H1 (cell line): Measurements from ENCODE around the gene MBD5. TPM values are rescaled to one million over a fixed set of nuclear protein-coding genes. Genes with fewer than 3 reads are reported as not detected.

Experiments used
- CTCF ChIA-PET: fragments of 300-600 bp; sonication (Branson Sonifier 250); formaldehyde crosslinking; loops from one replicate; lab custom pipeline; 2021; ENCODE audit not compliant: partially characterized antibody; lab: Charles Lee
- POLR2A ChIA-PET: fragments of 300-600 bp; sonication (Branson Sonifier 250); formaldehyde crosslinking; loops from one replicate; lab custom pipeline; 2021; ENCODE audit warnings: inconsistent platforms; ENCODE audit not compliant: partially characterized antibody; lab: Charles Lee
- DNase-seq, 2 experiments: peaks; one replicate each; pipeline versions ENCODE4 v3.0.0 to v3.0.0-alpha.2; 2010 to 2022; ENCODE audit warnings: low spot score in 2 of 2, low read depth in 1 of 2, mixed read lengths in 1 of 2
- FAIRE-seq: peaks from 2 replicates; lab custom pipeline; 2011; peaks lifted over from hg19 to GRCh38; lab: Jason Lieb, UNC
- H2AFZ ChIP-seq: 2 replicates; pipeline ENCODE4 v1.8.1; 2012; ENCODE audit warnings: low read length, inconsistent platforms
- H2AK5ac ChIP-seq: 2 replicates; pipeline ENCODE4 v1.6.1; 2013; ENCODE audit warnings: low read depth, low read length
- H2BK120ac ChIP-seq: replicated peaks from 2 replicates; pipeline ENCODE3; 2013; ENCODE audit warnings: low read depth, low read length, inconsistent platforms
- H2BK12ac ChIP-seq: 2 replicates; pipeline ENCODE4 v1.6.1; 2013; ENCODE audit warnings: low read depth, low read length
- H2BK15ac ChIP-seq: 2 replicates; pipeline ENCODE4 v1.6.1; 2013; ENCODE audit warnings: low read length
- H2BK20ac ChIP-seq: 2 replicates; pipeline ENCODE4 v1.6.1; 2013; ENCODE audit warnings: low read length
- H2BK5ac ChIP-seq: 2 replicates; pipeline ENCODE4 v1.6.1; 2013; ENCODE audit warnings: low read depth, low read length
- H3K14ac ChIP-seq: 2 replicates; pipeline ENCODE4 v1.6.1; 2013; ENCODE audit warnings: inconsistent platforms; ENCODE audit not compliant: insufficient read length
- H3K18ac ChIP-seq: 2 replicates; pipeline ENCODE4 v1.6.1; 2013; ENCODE audit warnings: low read length; ENCODE audit errors: extremely low read depth
- H3K23ac ChIP-seq: 2 replicates; pipeline ENCODE4 v1.6.1; 2013; ENCODE audit warnings: inconsistent platforms; ENCODE audit not compliant: insufficient read length
- H3K23me2 ChIP-seq: 2 replicates; pipeline ENCODE4 v1.6.1; 2013; ENCODE audit warnings: low read depth, low read length
- H3K27ac ChIP-seq: 2 replicates; pipeline ENCODE4 v1.6.1; 2011; ENCODE audit warnings: low read depth, low read length, inconsistent platforms
- H3K27me3 ChIP-seq, 4 experiments: replicated peaks in 1 of 4; 1 replicate in 1 of 4; 2 replicates in 3 of 4; pipeline versions ENCODE4 v1.6.1 to v1.8.1; 2011 to 2013; ENCODE audit warnings: low read length in 3 of 4, mild to moderate bottlenecking in 3 of 4, inconsistent platforms in 2 of 4, mixed read lengths in 2 of 4, moderate library complexity in 1 of 4; ENCODE audit not compliant: control insufficient read depth in 3 of 4, insufficient read depth in 3 of 4; ENCODE audit errors: extremely low read depth in 1 of 4
- H3K36me3 ChIP-seq, 4 experiments: 2 replicates each; pipeline versions ENCODE4 v1.6.1 to v1.8.1; 2011 to 2013; ENCODE audit warnings: mild to moderate bottlenecking in 4 of 4, low read length in 3 of 4, moderate library complexity in 2 of 4, control low read depth in 1 of 4, inconsistent platforms in 1 of 4; ENCODE audit not compliant: insufficient read depth in 4 of 4, control insufficient read depth in 2 of 4
- H3K4ac ChIP-seq: replicated peaks from 2 replicates; pipeline ENCODE3; 2013; ENCODE audit warnings: low read length, low read depth, mixed read lengths, inconsistent platforms; ENCODE audit not compliant: insufficient read length
- H3K4me1 ChIP-seq, 4 experiments: replicated peaks in 1 of 4; 1 replicate in 1 of 4; 2 replicates in 3 of 4; pipeline versions ENCODE4 v1.6.1 to v1.8.1; 2011 to 2013; ENCODE audit warnings: low read length in 3 of 4, inconsistent platforms in 2 of 4, mixed read lengths in 1 of 4; ENCODE audit not compliant: insufficient read depth in 4 of 4, control insufficient read depth in 3 of 4
- H3K4me2 ChIP-seq, 2 experiments: 2 replicates each; pipeline versions ENCODE4 v1.6.1 to v1.8.1; 2011 to 2013; ENCODE audit warnings: low read depth in 2 of 2, low read length in 2 of 2, control low read depth in 1 of 2, inconsistent platforms in 1 of 2, mild to moderate bottlenecking in 1 of 2; ENCODE audit not compliant: insufficient read depth in 1 of 2
- H3K4me3 ChIP-seq, 4 experiments: fragments of 200-600, 300-600 bp in 1 of 4; sonication (generic), shearing (Covaris generic), sonication (Bioruptor Twin) in 1 of 4; 2 replicates each; pipeline versions ENCODE4 v1.5.1 to v1.8.1; 2011 to 2016; ENCODE audit warnings: low read length in 4 of 4, low read depth in 3 of 4, control low read depth in 2 of 4, inconsistent platforms in 2 of 4, mild to moderate bottlenecking in 2 of 4, mixed read lengths in 1 of 4, moderate library complexity in 1 of 4; ENCODE audit not compliant: insufficient read depth in 2 of 4; ENCODE audit errors: extremely low read depth in 1 of 4
- H3K56ac ChIP-seq: replicated peaks from 2 replicates; pipeline ENCODE3; 2013; ENCODE audit warnings: low read depth, mild to moderate bottlenecking, mixed read lengths, low read length, inconsistent platforms; ENCODE audit not compliant: insufficient read length
- H3K79me1 ChIP-seq: 2 replicates; pipeline ENCODE4 v1.6.1; 2013; ENCODE audit warnings: low read depth, low read length, control low read depth
- H3K79me2 ChIP-seq, 2 experiments: 2 replicates each; pipeline versions ENCODE4 v1.6.1 to v1.8.1; 2012 to 2013; ENCODE audit warnings: low read length in 2 of 2, mild to moderate bottlenecking in 2 of 2, inconsistent platforms in 1 of 2; ENCODE audit not compliant: insufficient read depth in 2 of 2, control insufficient read depth in 1 of 2
- H3K9ac ChIP-seq, 4 experiments: replicated peaks in 1 of 4; 1 replicate in 1 of 4; 2 replicates in 3 of 4; pipeline versions ENCODE4 v1.6.1 to v1.8.1; 2011 to 2013; ENCODE audit warnings: low read depth in 3 of 4, low read length in 3 of 4, control low read depth in 2 of 4, mild to moderate bottlenecking in 2 of 4, moderate library complexity in 2 of 4, inconsistent platforms in 1 of 4; ENCODE audit errors: extremely low read depth in 1 of 4
- H3K9me3 ChIP-seq, 2 experiments: 2 replicates each; pipeline versions ENCODE4 v1.6.1 to v1.8.1; 2012 to 2013; ENCODE audit warnings: mild to moderate bottlenecking in 2 of 2, moderate library complexity in 2 of 2, control low read depth in 1 of 2, inconsistent platforms in 1 of 2, low read depth in 1 of 2, low read length in 1 of 2, mixed read lengths in 1 of 2; ENCODE audit not compliant: insufficient read depth in 2 of 2
- H4K20me1 ChIP-seq, 2 experiments: replicated peaks in 1 of 2; 2 replicates each; pipeline versions ENCODE3 to v1.8.1; 2011 to 2013; ENCODE audit warnings: inconsistent platforms in 2 of 2, low read length in 2 of 2, mild to moderate bottlenecking in 1 of 2; ENCODE audit not compliant: insufficient read depth in 2 of 2, control insufficient read depth in 1 of 2
- H4K5ac ChIP-seq: 2 replicates; pipeline ENCODE4 v1.6.1; 2013; ENCODE audit warnings: low read length, low read depth, mixed read lengths, inconsistent platforms; ENCODE audit not compliant: insufficient read length
- H4K8ac ChIP-seq: 2 replicates; pipeline ENCODE4 v1.8.0; 2013; ENCODE audit warnings: mild to moderate bottlenecking, moderate library complexity, low read length, inconsistent platforms; ENCODE audit not compliant: insufficient read depth; ENCODE audit errors: extremely low read depth
- H4K91ac ChIP-seq: replicated peaks from 2 replicates; pipeline ENCODE3; 2013; ENCODE audit warnings: low read length, mixed read lengths, inconsistent platforms; ENCODE audit not compliant: insufficient read length
- BRCA1 ChIP-seq: IDR thresholded peaks from 2 replicates; pipeline ENCODE4 v1.6.1; 2012; ENCODE audit warnings: low read depth, low read length, improper control_type of control experiment
- CHD1 ChIP-seq: IDR thresholded peaks from 2 replicates; pipeline ENCODE4 v1.6.1; 2012; ENCODE audit warnings: low read depth, low read length, improper control_type of control experiment
- EGR1 ChIP-seq: IDR thresholded peaks from 2 replicates; pipeline ENCODE4 v1.6.1; 2011; ENCODE audit warnings: low read depth, low read length, borderline replicate concordance
- KDM1A ChIP-seq: fragments of 200-600, 300-600 bp; sonication (generic); IDR thresholded peaks from 2 replicates; pipeline ENCODE4 v1.7.1; 2016; ENCODE audit warnings: mild to moderate bottlenecking, low read length, borderline replicate concordance
- KDM4A ChIP-seq: IDR thresholded peaks from one replicate; pipeline ENCODE4 v1.7.1; 2012; ENCODE audit warnings: low read depth, mild to moderate bottlenecking, moderate library complexity, low read length, inconsistent platforms; ENCODE audit not compliant: severe bottlenecking
- RAD21 ChIP-seq, 2 experiments: IDR thresholded peaks in 1 of 2; conservative IDR thresholded peaks in 1 of 2; 2 replicates each; pipeline ENCODE4 v1.6.1; 2011; ENCODE audit warnings: low read depth in 2 of 2, low read length in 2 of 2, improper control_type of control experiment in 1 of 2, inconsistent platforms in 1 of 2, mild to moderate bottlenecking in 1 of 2, moderate library complexity in 1 of 2
- polyA plus RNA-seq, 7 experiments: library from polyadenylated mRNA; depleted of rRNA in 3 of 7; stranded (reverse) in 5 of 7; unstranded in 2 of 7; fragments of >200 nt in 5 of 7; fragments of 200-250 nt in 2 of 7; gene quantifications; 1 replicate in 5 of 7; 2 replicates in 1 of 7; 4 replicates in 1 of 7; pipeline versions ENCODE4 v1.2.1 to v1.2.3, GENCODE V29; 2011 to 2013; ENCODE audit warnings: missing spikeins in 2 of 7, mixed read lengths in 2 of 7
- total RNA-seq: library from RNA; stranded (reverse); fragmentation: NEBNext Ultra II Directional; extraction: Animal tissue kit (Norgen Biotek cat#: 25700); gene quantifications from 2 replicates; pipeline ENCODE4 v1.2.1, GENCODE V29; 2021

MBD5 gene
- total and polyA plus RNA-seq, 2 of the 8 experiments (the other 6 are each of a cell fraction or from before 2014, with no cell fraction given) = 9.7 to 29.4 TPM

DNA sequence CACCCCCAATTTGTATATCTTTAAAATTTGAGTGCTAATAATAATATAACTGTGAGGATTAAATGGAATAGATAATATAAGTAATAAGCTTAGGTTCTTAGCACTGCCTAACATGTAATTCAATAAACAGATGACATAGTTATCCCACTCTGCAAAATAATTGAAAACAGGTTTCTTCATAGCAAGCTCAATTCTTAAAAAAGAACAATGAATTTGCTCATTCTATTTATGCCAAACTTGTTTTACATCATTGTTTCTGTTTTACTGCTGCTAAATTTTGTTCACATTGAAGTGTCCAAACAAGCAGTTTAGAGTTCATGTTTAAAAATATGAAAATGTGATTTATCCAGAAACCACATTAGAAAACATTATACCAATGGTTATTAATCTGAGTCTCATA is 217.0 kb downstream of the MBD5 start:
- Histone ChIP-seq H3K9me3 (peaks cover 0 to 5% of the 10 kb centered on the region in 2 experiments; a peak in 1 of 4 replicates), H3K79me1 (no peaks in the 10 kb centered on the region), H4K5ac (no peak overlapping the region), H3K36me3 (peaks cover 0 to 12% (median 1%) of the 10 kb centered on the region in 4 experiments; a peak in 3 of 8 replicates), H3K79me2 (no peaks in the 10 kb centered on the region), H3K4me3 (no peak overlapping the region), H3K4ac (no peak overlapping the region), H2BK12ac (no peak overlapping the region), H2BK15ac (no peak overlapping the region), H3K56ac (no peak overlapping the region), H2BK5ac (no peak overlapping the region), H2AFZ (no peak overlapping the region), H3K4me2 (no peak overlapping the region), H3K27me3 (no peaks in the 10 kb centered on the region), H3K9ac (no peak overlapping the region), H4K20me1 (no peaks in the 10 kb centered on the region), H2BK20ac (no peak overlapping the region), H3K18ac (no peak overlapping the region), H4K8ac (no peak overlapping the region), H2AK5ac (no peak overlapping the region), H3K23ac (no peak overlapping the region), H2BK120ac (no peak overlapping the region), H3K14ac (no peak overlapping the region), H3K23me2 (no peaks in the 10 kb centered on the region), H4K91ac (no peak overlapping the region), H3K4me1 (no peaks in the 10 kb centered on the region), H3K27ac (no peak overlapping the region)
- ChIA-PET POLR2A (no interaction called here), CTCF (no interaction called here)
- no peak for DNase-seq
- TF ChIP-seq CHD1 = no peak
- no peak for TF ChIP-seq EGR1
- TF ChIP-seq KDM1A = no peak
- no peak for TF ChIP-seq BRCA1
- no peak for TF ChIP-seq KDM4A
- TF ChIP-seq RAD21 (IDR thresholded peaks at IDR 0.05 in 1 of 2, conservative IDR thresholded peaks at IDR 0.05 in 1 of 2; ENCODE audit: low read depth in 2 of 2, low read length in 2 of 2) = no peak
- FAIRE-seq = no peak
